Activated CD4-positive, alpha-beta memory T cell treated with anti-CD3 and anti-CD28 coated beads for 36 hours (primary cell): Measurements from ENCODE around the gene FER. TPM values are rescaled to one million over a fixed set of nuclear protein-coding genes. Genes with fewer than 3 reads are reported as not detected.

Experiments
- CTCF ChIA-PET: fragments of 350-600 bp; sonication (Branson Sonifier 250); formaldehyde crosslinking; loops from one replicate; lab custom pipeline; 2021; ENCODE audit warnings: antibody characterized with exemption, inconsistent platforms; lab: Charles Lee
- POLR2A ChIA-PET: fragments of 350-600 bp; sonication (Branson Sonifier 250); formaldehyde crosslinking; loops from one replicate; lab custom pipeline; 2021; ENCODE audit warnings: antibody characterized with exemption; lab: Charles Lee
- DNase-seq: peaks from one replicate; pipeline ENCODE4 v3.0.0-alpha.2; 2020
- H3K27ac Mint-ChIP-seq: one replicate; pipeline ENCODE4 v1.8.0; 2021; ENCODE audit warnings: mixed read lengths
- H3K27me3 Mint-ChIP-seq: one replicate; pipeline ENCODE4 v1.8.0; 2021; ENCODE audit warnings: mixed read lengths
- H3K36me3 Mint-ChIP-seq: one replicate; pipeline ENCODE4 v1.8.0; 2021; ENCODE audit warnings: mixed read lengths
- H3K4me1 Mint-ChIP-seq: one replicate; pipeline ENCODE4 v1.8.0; 2021; ENCODE audit warnings: low read depth, mixed read lengths
- H3K4me3 Mint-ChIP-seq: one replicate; pipeline ENCODE4 v1.8.0; 2021; ENCODE audit warnings: mild to moderate bottlenecking, mixed read lengths
- H3K9me3 Mint-ChIP-seq: one replicate; pipeline ENCODE4 v1.8.0; 2021; ENCODE audit warnings: mixed read lengths
- intact Hi-C: fragments of 100-400 bp; cut with micrococcal nuclease; formaldehyde crosslinking; loops from one replicate; pipeline ENCODE4 v1.15.1; 2023
- total RNA-seq, 2 experiments: library from RNA; stranded (reverse); gene quantifications; one replicate each; pipeline ENCODE4 v1.2.3, GENCODE V29; 2021

Gene FER
- total RNA-seq, 2 experiments from 2014 or later = 9.1 to 9.5 TPM

DNA sequence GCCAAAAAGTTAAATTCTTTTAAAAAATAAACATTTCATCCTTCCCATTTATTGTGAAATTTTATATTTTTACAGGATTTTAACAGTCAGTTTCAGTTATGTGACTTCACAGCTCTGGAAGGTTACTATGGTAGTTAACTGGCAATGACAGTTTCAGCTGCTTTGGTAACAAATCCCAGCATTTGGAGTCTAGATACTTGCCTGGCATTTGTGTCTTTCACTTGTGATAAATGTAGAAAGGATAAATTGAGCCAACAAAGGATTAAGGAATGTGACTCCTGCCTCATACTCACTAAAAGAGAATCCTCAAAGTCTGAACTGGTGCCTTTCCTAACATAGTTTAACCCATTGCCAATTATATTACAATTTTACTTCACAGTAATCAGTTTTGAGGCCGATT lies 315.5 kb downstream of the FER start:
- intact Hi-C loops = no loop called here
- Mint-ChIP-seq H3K27me3 (no peaks in the 10 kb centered on the region), H3K9me3 (no peaks in the 10 kb centered on the region), H3K36me3 (peaks cover 2% of the 10 kb centered on the region), H3K4me3 (no peak overlapping the region), H3K4me1 (no peaks in the 10 kb centered on the region), H3K27ac (no peak overlapping the region)
- CTCF ChIA-PET = no interaction called here
- no peak for DNase-seq
- POLR2A ChIA-PET = no interaction called here

DNA sequence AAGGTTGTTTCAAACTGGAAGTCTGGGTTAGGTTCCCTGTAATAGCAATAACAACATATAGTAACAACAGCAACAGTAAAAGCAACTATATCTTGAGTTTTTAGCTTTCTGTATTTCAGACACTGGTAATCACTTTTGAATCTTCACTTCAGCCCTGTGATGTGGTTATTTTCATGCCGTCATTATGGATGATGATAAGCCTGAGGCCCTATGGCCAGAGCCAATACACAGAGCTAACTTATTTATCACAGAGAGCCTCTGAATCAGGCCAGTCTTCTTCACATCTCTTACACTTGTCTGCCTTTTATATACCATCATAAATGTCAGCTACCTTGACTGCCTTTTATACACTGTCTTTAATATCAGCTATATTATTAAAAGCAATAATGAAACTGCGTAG lies 329.0 kb downstream of the FER start:
- Mint-ChIP-seq H3K4me1 (no peaks in the 10 kb centered on the region), H3K9me3 (no peaks in the 10 kb centered on the region), H3K27me3 (no peaks in the 10 kb centered on the region), H3K4me3 (no peak overlapping the region), H3K36me3 (no peaks in the 10 kb centered on the region), H3K27ac (no peak overlapping the region)
- POLR2A ChIA-PET = no interaction called here
- intact Hi-C loops = no loop called here
- DNase-seq = no peak
- CTCF ChIA-PET = no interaction called here

DNA sequence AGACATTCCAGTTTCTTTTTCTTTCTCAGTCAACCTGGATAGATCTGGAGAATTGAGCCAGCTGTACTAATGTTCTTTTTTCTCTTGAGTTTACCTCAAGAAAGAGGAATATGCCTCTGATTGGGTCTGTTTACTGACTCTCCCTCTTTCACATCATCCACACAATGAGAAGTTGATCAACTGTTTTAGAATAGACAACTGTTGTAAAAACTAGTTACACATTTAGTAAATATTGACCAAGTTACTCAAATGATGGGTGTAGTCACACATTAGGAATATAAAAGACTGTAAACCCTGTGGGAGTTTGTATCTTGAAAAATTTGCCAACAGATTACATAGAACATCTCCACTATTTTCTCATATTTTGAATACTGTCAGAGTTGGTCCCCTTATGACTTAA lies 330.8 kb downstream of the FER start:
- no peaks in the 10 kb centered on the region for H3K36me3 Mint-ChIP-seq
- no peaks in the 10 kb centered on the region for H3K4me1 Mint-ChIP-seq
- no peaks in the 10 kb centered on the region for H3K27me3 Mint-ChIP-seq
- no peaks in the 10 kb centered on the region for H3K9me3 Mint-ChIP-seq
- no peak overlapping the region for H3K4me3 Mint-ChIP-seq
- CTCF ChIA-PET = no interaction called here
- no peak for DNase-seq
- intact Hi-C loops = no loop called here
- H3K27ac Mint-ChIP-seq = no peak overlapping the region
- POLR2A ChIA-PET = no interaction called here

DNA sequence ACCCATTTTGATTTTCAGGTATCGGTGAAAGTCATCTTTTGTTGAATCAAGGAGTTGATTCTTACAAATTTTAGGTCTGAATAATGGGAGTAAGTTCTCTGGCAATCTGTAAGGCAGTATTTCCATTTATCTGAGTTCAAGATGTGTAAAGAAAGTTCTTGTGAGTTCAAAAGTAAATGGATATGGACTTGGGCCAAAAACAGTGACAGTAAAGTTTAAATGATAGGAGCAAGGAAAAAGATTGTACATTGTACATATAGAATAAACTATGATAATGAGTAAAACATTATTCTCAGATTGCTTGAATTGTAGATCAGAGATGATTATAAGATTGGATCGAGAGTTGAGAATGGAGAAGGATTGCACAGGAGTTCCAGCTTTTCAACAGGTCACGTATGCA lies 332.8 kb downstream of the FER start:
- ChIA-PET POLR2A (no interaction called here), CTCF (no interaction called here)
- Mint-ChIP-seq H3K27me3 (no peaks in the 10 kb centered on the region), H3K9me3 (no peaks in the 10 kb centered on the region), H3K4me1 (no peaks in the 10 kb centered on the region), H3K27ac (no peak overlapping the region), H3K36me3 (no peaks in the 10 kb centered on the region), H3K4me3 (no peak overlapping the region)
- no peak for DNase-seq
- intact Hi-C loops = no loop called here

DNA sequence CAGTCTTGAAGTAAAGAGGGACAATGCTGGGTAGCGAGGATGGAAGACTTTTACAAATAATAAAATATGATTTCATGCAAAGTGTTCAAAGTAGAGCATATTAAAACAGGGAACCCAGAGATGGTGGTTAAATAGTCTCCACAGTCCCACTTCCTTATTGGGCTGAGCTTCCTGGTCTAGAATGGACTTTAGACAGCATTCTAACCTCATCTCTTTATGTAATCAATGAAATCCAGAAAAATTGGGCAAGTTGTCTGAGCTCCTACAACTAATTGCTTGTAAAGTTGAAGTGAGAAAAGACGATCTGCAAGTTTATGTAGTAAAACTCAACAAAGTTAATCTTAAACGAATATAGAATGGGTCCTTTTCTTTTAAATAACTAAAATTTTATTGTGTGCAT lies 333.2 kb downstream of the FER start:
- Mint-ChIP-seq H3K4me1 (no peaks in the 10 kb centered on the region), H3K27me3 (no peaks in the 10 kb centered on the region), H3K36me3 (no peaks in the 10 kb centered on the region), H3K9me3 (no peaks in the 10 kb centered on the region), H3K27ac (no peak overlapping the region), H3K4me3 (no peak overlapping the region)
- CTCF ChIA-PET = no interaction called here
- intact Hi-C loops = no loop called here
- POLR2A ChIA-PET = no interaction called here
- DNase-seq = no peak

DNA sequence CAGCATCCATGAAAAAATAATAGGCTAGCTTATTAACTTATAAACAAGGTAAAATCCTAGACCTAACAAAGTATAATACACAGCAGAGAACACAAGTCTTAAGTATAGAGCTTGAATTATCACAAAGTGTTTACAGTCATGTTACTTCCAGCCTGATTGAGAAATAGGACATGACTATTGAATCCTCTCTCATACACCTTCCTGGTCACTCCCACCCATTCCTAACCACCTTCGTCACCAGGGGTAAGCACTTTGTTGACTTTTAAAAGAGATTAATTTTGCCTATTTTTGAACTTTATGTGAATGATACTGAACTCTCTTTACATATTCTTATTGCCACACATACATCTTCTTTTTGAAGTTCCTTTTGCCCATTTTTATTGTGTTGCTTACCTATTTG lies 336.2 kb downstream of the FER start:
- Mint-ChIP-seq H3K27ac (no peak overlapping the region), H3K36me3 (no peaks in the 10 kb centered on the region), H3K4me3 (no peak overlapping the region), H3K9me3 (no peaks in the 10 kb centered on the region), H3K4me1 (no peaks in the 10 kb centered on the region), H3K27me3 (no peaks in the 10 kb centered on the region)
- intact Hi-C loops = no loop called here
- CTCF ChIA-PET = interaction anchor here (0.6 kb wide), 1 partner anchor 173 kb away, joined by 3 read pairs; no protein-coding TSS in a partner anchor
- POLR2A ChIA-PET = no interaction called here
- DNase-seq = no peak

DNA sequence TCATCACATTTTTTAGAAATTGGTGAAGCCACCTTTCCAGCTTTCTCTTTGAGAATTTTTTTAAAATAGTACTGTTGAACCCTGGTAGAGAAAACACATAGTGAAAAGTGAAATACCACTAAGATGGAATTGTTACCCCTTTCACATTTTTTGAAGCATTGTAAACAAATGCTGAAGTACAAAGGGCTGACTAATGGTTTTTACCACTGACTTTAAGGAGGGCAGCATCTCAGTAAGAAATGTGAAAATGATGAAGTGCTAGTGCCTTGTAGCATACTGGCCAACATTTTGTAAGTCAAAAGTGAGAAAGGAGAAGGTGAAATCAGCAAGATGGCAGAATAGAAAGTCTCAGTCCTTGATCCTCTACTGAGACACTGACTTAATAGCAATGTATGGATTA lies 341.5 kb downstream of the FER start:
- no peak for DNase-seq
- Mint-ChIP-seq H3K4me1 (no peaks in the 10 kb centered on the region), H3K9me3 (no peaks in the 10 kb centered on the region), H3K4me3 (no peak overlapping the region), H3K27ac (no peak overlapping the region), H3K36me3 (no peaks in the 10 kb centered on the region), H3K27me3 (no peaks in the 10 kb centered on the region)
- ChIA-PET CTCF (no interaction called here), POLR2A (no interaction called here)
- intact Hi-C loops = no loop called here

DNA sequence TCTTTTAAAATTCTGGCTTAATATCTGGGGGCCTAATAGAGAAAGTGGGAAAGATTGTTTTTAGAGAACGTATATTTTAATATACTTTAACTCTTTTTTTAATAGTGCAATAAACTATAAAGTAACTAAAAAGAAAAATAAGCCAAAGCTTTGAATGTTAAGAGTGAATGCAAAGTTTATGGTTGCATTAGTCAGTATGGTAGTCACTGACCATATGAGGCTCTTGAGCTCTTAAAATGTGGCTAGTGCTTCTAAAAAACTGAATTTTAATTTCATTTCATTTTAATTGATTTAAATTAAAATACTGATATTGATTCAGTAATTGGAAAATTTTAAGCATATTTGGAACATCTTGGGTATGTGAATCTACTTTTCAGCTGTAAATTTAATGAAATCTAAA lies 351.4 kb downstream of the FER start:
- Mint-ChIP-seq H3K36me3 (no peaks in the 10 kb centered on the region), H3K9me3 (no peaks in the 10 kb centered on the region), H3K4me1 (no peaks in the 10 kb centered on the region), H3K4me3 (no peak overlapping the region), H3K27ac (no peak overlapping the region), H3K27me3 (no peaks in the 10 kb centered on the region)
- POLR2A ChIA-PET = no interaction called here
- intact Hi-C loops = no loop called here
- no peak for DNase-seq
- CTCF ChIA-PET = no interaction called here

DNA sequence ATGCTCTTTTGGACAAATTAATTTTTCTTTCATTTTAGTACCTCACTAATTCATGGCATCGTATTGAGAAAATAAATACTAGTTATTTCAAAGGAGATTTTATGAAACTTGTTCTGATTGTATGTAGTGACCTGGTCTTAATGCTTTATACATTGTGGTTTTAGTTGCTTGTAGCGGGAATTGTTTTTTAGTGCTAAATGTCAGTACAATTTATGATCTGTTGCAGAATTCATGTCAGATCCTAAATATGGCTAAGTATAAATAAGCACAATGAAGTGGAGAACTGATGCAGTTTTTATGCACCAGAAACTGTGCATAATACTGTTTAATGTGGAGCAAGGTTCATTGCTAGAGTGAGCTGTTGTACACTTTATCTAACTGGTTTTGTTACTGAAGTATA lies 353.3 kb downstream of the FER start:
- no peak overlapping the region for H3K4me3 Mint-ChIP-seq
- CTCF ChIA-PET = no interaction called here

DNA sequence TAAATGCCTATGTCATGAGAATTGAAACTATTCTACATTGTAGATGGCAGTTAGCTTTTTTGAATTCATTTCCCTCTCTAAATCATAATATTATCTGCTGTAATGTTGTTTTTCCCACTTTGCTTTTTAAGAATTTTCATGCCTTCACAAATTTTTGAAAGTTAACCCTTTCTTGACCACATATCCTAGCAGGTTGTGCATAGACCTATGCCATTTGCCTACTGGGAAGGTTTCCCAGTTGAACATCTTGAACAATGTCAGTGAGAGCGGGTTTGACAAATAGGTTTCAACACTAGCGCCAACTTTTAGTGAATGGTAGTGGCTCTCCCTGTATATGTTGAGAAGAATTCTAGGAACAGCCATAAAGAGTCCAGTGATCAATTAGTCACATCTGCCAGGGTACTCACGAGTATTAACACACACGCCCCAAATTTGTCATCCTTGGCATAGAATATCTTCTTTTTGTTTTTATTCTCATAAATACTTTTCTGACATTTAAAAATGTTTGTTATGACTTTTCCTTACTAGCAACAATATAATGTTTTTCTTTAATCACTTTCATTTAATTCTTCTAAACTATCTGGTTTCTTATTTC lies 354.5 kb downstream of the FER start:
- DNase-seq = no peak
- H3K27ac Mint-ChIP-seq = no peak overlapping the region
- CTCF ChIA-PET = no interaction called here
- H3K27me3 Mint-ChIP-seq = no peaks in the 10 kb centered on the region
- intact Hi-C loops = no loop called here
- H3K9me3 Mint-ChIP-seq = no peaks in the 10 kb centered on the region
- no peak overlapping the region for H3K4me3 Mint-ChIP-seq
- H3K36me3 Mint-ChIP-seq = no peaks in the 10 kb centered on the region
- no peaks in the 10 kb centered on the region for H3K4me1 Mint-ChIP-seq
- POLR2A ChIA-PET = no interaction called here

More for the DNA sequence above, 353.3 kb downstream of the FER start:
- Mint-ChIP-seq H3K36me3 (no peaks in the 10 kb centered on the region), H3K4me1 (no peaks in the 10 kb centered on the region), H3K27ac (no peak overlapping the region), H3K27me3 (no peaks in the 10 kb centered on the region), H3K9me3 (no peaks in the 10 kb centered on the region)
- POLR2A ChIA-PET = no interaction called here
- no peak for DNase-seq
- intact Hi-C loops = no loop called here

DNA sequence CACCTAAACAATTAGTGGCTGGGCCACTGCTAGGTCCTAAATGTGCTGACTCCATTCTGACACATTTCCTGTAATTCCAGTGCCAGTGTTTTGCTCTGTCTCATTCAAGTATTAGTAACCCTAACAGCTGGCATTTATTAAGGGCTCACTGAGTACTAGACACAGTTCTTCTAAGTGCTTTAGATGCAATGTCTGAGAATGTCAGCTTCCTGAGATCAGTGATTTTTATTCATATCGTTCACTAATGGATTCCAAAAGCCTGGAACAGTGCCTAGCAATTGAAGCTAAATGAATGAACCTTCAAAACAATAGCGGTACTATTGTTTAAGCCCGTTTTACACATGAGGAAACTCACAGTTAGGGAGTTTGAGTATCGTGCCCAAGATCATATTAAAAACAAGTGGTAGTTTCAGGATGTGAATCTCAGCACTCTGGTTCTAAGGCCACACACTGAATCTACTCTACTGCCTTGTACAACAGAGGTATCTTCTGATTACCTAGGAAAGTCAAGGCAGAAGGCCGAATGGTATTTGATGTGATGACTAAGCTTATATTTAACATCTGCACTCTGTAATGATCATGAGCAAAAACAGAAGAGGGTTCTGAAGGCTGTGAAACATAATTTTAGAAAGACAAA lies 358.1 kb downstream of the FER start:
- Mint-ChIP-seq H3K4me3 (no peak overlapping the region), H3K27me3 (no peaks in the 10 kb centered on the region), H3K36me3 (no peaks in the 10 kb centered on the region), H3K27ac (no peak overlapping the region), H3K9me3 (no peaks in the 10 kb centered on the region), H3K4me1 (no peaks in the 10 kb centered on the region)
- POLR2A ChIA-PET = no interaction called here
- CTCF ChIA-PET = no interaction called here
- intact Hi-C loops = no loop called here
- no peak for DNase-seq

DNA sequence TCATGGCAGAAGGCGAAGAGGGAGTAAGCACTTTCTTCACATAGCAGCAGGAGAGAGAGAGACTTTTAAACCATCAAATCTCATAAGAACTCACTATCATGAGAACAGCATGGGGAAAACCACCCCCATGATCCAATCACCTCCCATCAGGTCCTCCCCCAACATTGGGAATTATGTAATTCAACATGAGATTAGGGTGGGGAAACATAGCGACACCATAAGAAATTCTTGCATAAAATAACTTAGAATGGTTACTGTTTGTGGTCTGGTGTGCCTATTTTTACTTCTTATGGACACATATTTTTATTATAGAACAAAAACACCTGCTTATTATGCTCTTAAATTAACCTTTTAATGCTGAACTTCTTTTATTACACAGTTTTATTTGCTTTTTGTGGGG lies 364.0 kb downstream of the FER start:
- Mint-ChIP-seq H3K4me1 (no peaks in the 10 kb centered on the region), H3K27me3 (no peaks in the 10 kb centered on the region), H3K36me3 (no peaks in the 10 kb centered on the region), H3K4me3 (no peak overlapping the region), H3K27ac (no peak overlapping the region), H3K9me3 (no peaks in the 10 kb centered on the region)
- no peak for DNase-seq
- intact Hi-C loops = no loop called here
- ChIA-PET POLR2A (no interaction called here), CTCF (interaction anchor here (1.2 kb wide), 1 partner anchor 470 kb away, joined by 3 read pairs; no protein-coding TSS in a partner anchor)

DNA sequence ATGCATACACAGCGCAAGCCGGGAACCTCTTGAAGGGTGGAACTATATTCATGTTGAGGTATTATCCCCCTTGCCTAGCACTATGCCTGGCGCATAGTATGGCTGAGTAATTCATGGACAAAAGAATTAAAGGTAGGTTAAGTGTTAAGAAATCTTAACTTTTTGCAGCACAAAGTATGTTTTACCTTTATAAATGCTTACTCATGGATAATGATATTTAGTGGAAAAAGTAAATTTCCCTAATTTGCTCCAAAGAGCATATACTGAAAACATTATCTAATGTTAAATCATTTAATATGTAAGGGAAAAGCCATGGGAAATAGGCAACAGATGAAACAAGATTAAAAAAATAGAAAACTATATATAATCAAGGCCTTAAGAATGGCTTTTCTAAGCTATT lies 365.9 kb downstream of the FER start:
- Mint-ChIP-seq H3K9me3 (no peaks in the 10 kb centered on the region), H3K27ac (no peak overlapping the region), H3K4me1 (no peaks in the 10 kb centered on the region), H3K27me3 (no peaks in the 10 kb centered on the region), H3K36me3 (no peaks in the 10 kb centered on the region), H3K4me3 (no peak overlapping the region)
- POLR2A ChIA-PET = no interaction called here
- DNase-seq = no peak
- intact Hi-C loops = no loop called here
- CTCF ChIA-PET = no interaction called here
